DMS 273 treated with DMSO at 0.1 percent for 48 hours (cell line): ENCODE measurements around the gene OR2M7.
"Not testable (repeated sequence)": the region's sequence is repeated elsewhere in the genome, so short reads cannot be mapped to it uniquely, and the experiment has no call there.

Experiments used
- DNase-seq: peaks from one replicate; lab custom pipeline; 2025; lab: John Stamatoyannopoulos, UW

Gene OR2M7, protein sequence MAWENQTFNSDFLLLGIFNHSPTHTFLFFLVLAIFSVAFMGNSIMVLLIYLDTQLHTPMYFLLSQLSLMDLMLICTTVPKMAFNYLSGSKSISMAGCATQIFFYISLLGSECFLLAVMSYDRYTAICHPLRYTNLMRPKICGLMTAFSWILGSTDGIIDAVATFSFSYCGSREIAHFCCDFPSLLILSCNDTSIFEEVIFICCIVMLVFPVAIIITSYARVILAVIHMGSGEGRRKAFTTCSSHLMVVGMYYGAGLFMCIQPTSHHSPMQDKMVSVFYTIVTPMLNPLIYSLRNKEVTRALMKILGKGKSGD

DNA sequence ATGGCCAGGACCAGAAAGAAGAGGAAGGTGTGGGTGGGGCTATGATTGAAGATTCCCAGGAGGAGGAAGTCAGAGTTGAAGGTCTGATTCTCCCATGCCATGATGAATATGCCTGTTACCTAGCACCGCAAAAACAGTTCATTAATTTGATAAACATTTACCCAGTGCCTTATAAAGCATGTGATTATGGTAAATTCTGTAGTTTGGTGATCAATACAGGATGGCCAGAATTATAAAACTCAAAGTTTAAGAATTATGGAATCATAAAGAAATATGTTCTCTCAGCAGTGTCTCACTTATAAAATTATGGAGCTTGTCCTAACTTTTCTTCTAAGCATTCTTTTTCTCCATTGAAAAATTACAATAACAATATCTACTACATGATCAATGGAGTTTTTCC lies at the start of gene OR2M7:
OR2M7 (minus strand) TSS at position 101 of the 400 bp plus-strand sequence; CDS start at position 101, 0 bp downstream.
- DNase-seq, result no peak

DNA sequence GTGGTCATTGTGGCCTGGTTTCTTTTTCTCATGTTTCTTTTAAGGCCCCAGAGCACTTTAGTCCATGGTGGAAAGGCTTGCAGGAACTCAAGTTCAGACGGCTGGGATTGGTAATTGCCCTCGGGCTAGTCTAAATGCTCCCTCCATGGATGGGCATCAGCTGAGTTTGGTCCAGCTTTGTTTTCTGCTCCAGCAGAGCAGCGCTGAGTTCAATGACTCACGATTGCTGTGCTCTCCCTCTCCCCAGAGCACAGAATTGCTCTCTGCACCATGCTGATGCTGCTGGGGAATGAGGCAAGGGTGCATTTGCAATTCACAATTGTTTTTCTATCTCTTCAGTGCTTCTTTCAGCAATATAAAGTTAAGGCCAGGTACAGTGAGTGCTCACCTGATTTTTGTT lies 49.4 kb upstream of the OR2M7 start:
- no peak for DNase-seq

DNA sequence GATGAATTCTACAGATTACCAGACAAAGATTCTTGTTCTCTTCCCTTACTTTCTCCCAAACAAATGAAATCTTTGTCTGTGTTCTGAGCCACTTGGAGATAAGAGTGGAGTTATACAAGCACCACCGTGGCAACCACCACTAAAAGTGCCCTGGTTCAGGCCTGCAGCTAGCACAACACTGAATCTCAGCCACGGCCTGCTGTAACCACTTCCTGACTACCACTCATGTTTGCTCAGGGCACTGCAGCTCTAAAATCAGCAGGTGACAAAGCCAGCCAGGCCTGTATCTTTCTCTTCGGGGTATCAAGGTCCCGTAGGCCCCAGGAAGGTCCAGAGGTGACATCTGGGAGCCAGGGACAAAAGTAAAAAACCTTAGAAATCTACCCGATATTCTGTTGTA lies 48.0 kb upstream of the OR2M7 start:
- no peak for DNase-seq

DNA sequence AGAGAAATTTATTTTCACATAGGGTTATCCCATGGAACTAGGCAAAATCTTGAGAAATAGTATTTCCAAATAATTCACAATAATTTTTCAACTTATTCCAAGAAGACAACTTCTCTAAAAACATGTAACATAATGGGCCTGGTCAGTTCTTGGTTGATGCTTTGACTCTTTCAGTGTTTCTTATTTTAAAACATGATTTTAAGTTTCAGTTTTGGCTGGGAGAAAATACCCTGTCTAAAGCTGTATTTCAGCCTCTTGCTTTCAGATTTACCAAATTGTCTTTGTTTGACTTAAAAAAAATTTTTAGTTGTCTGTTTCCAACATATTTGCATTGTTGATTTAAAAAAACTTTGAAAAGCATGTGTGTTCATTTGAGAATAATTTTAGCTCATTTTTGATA lies 42.2 kb upstream of the OR2M7 start:
- no peak for DNase-seq

DNA sequence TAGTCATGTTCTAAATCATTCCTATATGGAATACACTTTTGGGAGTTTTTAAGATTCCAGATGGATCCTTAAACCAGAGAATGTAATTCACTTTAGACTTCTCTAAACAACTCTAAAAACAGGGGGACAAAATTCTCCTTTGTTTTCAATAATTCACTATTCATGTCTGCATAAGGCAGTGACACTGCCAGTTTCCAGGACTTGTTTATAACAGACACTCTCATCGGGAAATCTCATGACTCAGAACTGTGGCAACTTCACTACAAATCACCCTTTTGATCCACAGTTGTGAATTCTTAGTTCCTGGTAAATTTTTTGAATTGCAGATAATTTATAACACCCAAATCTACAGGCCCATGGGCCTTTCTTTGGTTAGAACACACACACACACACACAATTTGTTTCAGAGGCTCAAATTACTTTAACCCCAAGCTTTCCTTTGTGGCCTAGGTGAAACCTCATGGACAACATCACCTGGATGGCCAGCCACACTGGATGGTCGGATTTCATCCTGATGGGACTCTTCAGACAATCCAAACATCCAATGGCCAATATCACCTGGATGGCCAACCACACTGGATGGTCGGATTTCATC lies 36.9 kb upstream of the OR2M7 start, which contains the start of gene OR2T4:
OR2T4 (plus strand) TSS at position 545 of the 595 bp plus-strand sequence; CDS start at position 545, 0 bp downstream.
- DNase-seq, result no peak

DNA sequence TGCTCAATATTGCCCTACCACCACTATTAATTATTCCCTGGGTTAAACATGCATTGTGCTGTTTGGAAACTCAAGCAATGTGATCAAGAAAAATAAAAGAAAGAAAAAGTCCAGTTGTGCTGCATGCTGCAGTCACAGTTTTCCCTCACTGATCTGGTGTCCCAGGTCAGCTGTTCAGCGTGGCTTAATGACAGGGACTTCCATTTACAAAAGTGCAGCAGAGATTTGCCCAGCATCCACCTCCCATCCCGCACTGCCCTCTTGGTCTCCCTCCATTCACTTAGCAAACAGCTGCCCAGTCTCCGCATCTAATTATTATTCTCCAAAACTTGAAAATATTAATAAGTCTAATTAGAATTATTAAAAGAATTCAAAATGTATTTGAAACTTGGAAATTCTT lies 35.0 kb upstream of the OR2M7 start:
- DNase-seq, result no peak

DNA sequence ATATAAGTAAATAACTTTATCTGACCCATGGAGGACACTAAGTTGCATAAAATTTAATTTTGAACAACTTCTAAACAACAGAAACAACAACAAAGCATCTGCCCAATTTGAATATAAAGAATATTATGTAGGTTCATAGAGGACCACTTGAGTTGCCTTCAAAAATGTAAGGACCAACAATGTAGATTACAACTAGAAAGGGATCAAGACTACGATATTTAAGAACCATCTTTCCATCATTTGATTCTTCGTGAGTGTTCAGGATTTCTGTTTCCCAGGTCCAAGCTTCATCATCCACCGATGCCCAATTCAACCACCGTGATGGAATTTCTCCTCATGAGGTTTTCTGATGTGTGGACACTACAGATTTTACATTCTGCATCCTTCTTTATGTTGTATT lies 24.1 kb upstream of the OR2M7 start, which contains the start of gene OR14C36:
OR14C36 (plus strand) TSS at position 301 of the 400 bp plus-strand sequence; CDS start at position 301, 0 bp downstream.
- no peak for DNase-seq

DNA sequence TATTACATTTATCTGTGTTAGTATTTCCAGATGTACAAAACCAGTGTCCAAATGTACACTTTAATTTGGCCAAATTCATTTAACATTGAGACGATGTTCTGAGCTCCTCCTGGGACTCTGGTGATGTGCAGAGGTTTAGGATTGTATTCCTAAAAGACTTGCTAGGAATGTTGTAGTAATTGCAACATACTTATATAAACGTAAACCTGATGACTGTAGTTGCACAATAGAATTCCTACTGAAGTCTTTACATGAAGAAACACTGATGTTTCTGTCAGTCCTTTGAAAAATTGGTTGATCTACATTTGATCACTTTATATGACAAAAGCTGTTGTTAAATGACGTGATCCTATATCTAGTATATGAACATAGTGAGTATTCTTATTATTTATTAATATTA lies 19.1 kb upstream of the OR2M7 start:
- no peak for DNase-seq

DNA sequence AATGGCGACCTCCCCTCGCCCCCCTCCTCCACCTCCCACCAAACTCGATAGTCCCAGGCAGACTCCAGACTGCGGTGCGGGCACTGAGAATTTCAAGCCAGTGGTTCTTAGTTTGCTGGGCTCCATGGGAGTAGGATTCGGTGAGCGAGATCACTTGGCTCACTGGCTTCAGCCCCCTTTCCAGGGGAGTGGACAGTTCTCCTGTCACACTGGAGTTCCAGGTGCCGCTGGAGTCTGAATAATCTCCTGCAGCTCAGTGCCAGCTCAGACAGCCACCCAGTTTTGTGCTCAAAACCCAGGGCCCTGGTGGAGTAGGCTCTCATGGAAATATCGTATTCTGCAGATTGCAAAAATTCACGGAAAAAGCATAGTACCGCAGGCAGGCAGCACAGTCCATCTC lies 7.6 kb downstream of the OR2M7 start:
- DNase-seq, result no peak

DNA sequence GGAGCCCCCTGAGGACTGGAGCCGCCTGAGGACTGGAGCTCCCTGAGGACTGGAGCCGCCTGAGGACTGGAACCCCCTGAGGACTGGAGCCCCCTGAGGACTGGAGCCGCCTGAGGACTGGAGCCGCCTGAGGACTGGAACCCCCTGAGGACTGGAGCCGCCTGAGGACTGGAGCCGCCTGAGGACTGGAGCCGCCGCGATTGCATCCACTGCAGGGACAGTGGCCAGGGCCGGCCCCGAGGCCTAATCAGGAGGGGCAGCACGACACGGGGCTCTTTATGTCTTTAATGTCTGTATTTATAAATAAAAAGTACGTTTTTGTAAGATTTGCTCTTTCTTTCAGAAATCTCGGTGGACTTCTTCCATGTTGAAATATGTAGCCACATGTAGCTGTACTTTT lies 17.6 kb downstream of the OR2M7 start:
- not testable (repeated sequence) for DNase-seq

DNA sequence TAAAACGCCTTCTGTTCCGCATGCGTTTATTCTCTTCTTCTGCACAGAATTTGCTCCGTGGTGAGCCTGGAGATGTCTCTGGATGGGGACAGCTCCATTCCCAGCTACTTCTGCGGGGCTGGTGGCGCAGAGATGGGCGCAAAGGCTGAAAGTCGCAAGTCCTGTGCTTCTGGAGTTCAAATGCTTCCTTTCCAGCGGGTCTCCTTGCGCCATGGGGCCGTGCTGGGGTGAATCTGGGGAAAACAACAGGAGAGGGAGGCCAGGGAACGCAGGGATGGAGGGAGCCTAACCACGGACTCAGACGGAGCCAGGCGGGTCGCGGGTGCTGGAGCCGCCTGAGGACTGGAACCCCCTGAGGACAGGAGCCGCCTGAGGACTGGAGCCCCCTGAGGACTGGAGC lies 18.3 kb downstream of the OR2M7 start:
- no peak for DNase-seq

DNA sequence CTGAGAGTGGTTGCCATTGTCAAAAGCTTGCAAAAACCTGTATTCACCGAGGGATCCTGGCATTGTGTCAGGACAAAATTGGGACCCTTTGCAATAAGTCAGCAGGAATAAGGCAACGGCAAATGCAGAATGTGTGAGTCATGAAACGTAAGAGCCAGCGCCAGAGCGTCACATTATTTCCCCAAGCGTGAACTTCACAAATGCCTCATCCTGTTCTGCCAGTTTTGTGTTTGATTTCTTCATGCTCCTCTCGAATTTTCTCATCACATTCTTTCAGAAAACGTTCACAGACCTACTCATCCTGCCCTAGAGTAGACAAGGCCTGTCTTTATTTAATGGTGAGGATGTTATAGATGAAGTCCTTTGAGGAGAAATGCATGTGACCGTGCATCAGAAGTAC lies 18.7 kb downstream of the OR2M7 start:
- DNase-seq, result not testable (repeated sequence)

DNA sequence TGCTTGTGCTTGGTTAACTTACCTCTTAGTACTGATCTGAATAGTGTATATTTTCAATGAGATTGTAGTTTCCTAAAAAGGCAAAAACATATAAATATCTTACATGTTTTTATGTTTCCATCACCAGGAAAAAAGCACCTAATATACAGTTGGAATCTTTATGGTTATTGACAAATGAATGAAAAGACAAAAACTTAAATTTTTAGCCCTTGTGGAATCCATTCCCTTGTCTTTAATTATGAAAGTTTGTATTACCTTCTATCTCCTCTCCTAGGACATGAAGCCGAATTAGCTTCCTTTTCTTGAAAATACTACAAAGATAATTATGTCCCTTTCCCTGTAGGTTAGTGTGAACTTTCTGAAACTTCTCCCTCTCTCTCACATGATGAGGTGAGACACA lies 21.0 kb downstream of the OR2M7 start, which contains the start of gene OR2T12:
OR2T12 (minus strand) TSS at position 101 of the 400 bp plus-strand sequence. CDS start 7,846 bp downstream, outside the sequence.
- DNase-seq, result no peak

DNA sequence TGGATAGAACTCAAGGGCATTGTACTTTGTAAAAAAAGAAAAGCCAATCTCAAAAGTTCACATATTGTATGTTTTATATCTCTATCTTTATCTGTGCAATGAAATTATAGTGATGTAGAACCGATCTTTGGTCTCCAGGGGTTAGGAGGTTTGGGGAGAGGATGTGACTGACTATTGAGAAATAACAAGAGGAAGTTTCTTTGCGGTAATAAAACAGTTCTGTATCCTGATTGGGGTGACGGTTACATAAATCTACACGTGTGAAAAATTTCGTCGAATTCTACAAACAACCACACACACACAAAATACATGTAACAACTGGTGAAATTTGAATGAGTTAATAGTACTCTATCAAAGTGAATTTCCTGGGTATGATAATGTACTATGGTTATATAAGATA lies 36.0 kb downstream of the OR2M7 start:
- DNase-seq, result no peak

DNA sequence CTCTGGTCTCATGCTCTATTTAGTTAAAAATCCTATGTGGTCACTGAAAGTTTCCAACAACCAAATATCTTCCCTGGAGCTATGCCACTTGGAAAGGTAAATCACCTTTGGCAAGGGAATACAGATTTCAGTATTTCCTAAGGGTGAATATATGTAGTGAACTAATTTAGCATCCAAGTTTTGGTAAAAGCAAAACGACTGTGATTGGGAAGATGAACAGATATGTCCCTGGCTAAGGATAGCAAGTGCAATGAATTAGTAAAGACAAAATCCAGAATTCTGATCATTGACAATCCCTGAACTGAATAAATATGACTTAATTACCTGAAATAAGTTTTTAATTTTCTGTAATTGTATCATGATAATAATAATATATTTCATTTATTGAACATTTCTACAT lies 46.5 kb downstream of the OR2M7 start, which contains the start of gene OR2T33:
OR2T33 (minus strand) TSS at position 101 of the 400 bp plus-strand sequence. CDS start 4,162 bp downstream, outside the sequence.
- no peak for DNase-seq
